Upper lobe of left lung (tissue), 4 donors: Measurements from ENCODE around the gene ETS1.

ENCODE experiments used
- CTCF ChIP-seq, 6 experiments: fragments of 450-650 bp in 4 of 6; fragments of 200-600 bp in 2 of 6; sonication (generic) in 2 of 6; IDR thresholded peaks; one replicate each; pipeline ENCODE4 v1.5.1; 2016 to 2019; ENCODE audit warnings: antibody characterized with exemption in 6 of 6
- POLR2AphosphoS5 ChIP-seq, 2 donors: sonication (generic); formaldehyde crosslinking; IDR thresholded peaks; one replicate each; pipeline ENCODE4 v1.5.1; 2017; ENCODE audit warnings: antibody characterized with exemption in 2 of 2

DNA sequence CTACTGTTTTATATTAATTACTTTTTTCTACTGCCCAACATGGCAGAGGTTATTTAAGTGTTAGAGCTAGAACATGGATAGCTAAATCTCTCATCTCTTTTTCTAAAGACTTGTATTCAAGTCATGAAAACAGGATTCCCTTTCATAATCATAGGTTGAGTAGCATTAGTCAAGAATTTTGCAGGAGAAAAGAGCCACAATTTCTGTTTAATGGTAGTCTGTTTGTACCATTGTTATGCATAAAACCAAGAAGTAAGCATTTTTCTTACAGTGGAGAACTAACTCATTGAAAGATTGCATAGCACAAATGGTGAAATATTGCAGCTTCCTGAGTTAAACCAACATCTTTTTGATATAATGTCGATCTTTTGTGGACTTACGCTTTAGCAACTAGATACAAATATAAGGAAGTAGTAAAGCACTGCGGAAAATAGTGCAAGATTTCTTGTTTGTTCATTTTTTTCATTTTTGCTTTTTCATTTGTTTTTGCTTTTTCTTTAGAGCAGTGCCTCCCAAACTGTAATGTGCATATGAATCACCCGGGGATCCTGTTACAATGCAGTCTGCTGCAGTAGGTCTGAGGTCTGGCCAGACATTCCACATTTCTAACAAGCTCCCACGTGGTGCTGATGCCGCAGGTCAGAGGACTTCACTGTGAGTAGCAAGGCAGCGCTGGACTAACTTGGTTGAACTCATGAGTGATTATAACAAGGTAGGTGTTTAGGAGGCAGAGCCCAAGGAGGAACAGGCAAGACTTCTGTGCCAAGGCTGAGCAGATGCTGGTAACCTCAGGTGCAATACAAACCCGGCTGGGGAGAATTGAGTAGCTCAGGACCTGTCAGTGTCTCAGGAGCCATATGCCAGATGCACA lies 4.6 kb downstream of the ETS1 start:
- TF ChIP-seq POLR2AphosphoS5 (IDR thresholded peaks at IDR 0.05) (no peak), CTCF (IDR thresholded peaks at IDR 0.05) (no peak)
